Measurements from ENCODE around the gene TMEM154.

TMEM154 gene

GRCh38 chr4:152689615-152690501, 10.1 kb upstream of the TMEM154 start:
- no peaks in the 10 kb centered on the region for H3K36me3 ChIP-seq (ENCODE audit: insufficient read depth, low read length)
- H3K9me3 ChIP-seq (ENCODE audit: insufficient read depth, low read depth, low read length) = no peaks in the 10 kb centered on the region
- H3K9ac ChIP-seq (ENCODE audit: low read depth, low read length, poor library complexity, severe bottlenecking) = no peak overlapping the region
- no peak overlapping the region for H3K4me2 ChIP-seq (ENCODE audit: low read depth, low read length, poor library complexity, severe bottlenecking)
- H3F3A ChIP-seq (ENCODE audit: low read depth) = no peaks in the 10 kb centered on the region
- H3K9me2 ChIP-seq (replicated peaks; ENCODE audit: low read depth, low read length) = no peaks in the 10 kb centered on the region
- no peaks in the 10 kb centered on the region for H4K20me1 ChIP-seq (ENCODE audit: insufficient read depth, low read length, poor library complexity, severe bottlenecking)
- H3K4me3 ChIP-seq (ENCODE audit: low read length, poor library complexity, severe bottlenecking) = no peak overlapping the region
- no peaks in the 10 kb centered on the region for H3K4me1 ChIP-seq (ENCODE audit: insufficient read depth, low read length, poor library complexity, severe bottlenecking)
- H3K27me3 ChIP-seq (ENCODE audit: insufficient read depth, low read length, poor library complexity, severe bottlenecking) = no peaks in the 10 kb centered on the region
- H3K79me2 ChIP-seq (ENCODE audit: insufficient read depth, low read length) = no peaks in the 10 kb centered on the region
- H2AFZ ChIP-seq (ENCODE audit: low read length) = 0 out of 2 replicates have a peak overlapping the region, but pooled peaks have one; percentile 23
- TF ChIP-seq EZH2phosphoT487 (IDR thresholded peaks at IDR 0.05; ENCODE audit: borderline replicate concordance) (no peak), CTCF (conservative IDR thresholded peaks at IDR 0.05; ENCODE audit: low read length) (no peak)

GRCh38 chr4:152687974-152688599, 8.3 kb upstream of the TMEM154 start:
- H2AFZ ChIP-seq (ENCODE audit: low read length) = no peak overlapping the region
- no peaks in the 10 kb centered on the region for H3K4me1 ChIP-seq (ENCODE audit: insufficient read depth, low read length, poor library complexity, severe bottlenecking)
- no peaks in the 10 kb centered on the region for H3K9me2 ChIP-seq (replicated peaks; ENCODE audit: low read depth, low read length)
- H4K20me1 ChIP-seq (ENCODE audit: insufficient read depth, low read length, poor library complexity, severe bottlenecking) = no peaks in the 10 kb centered on the region
- H3K9me3 ChIP-seq (ENCODE audit: insufficient read depth, low read depth, low read length) = no peaks in the 10 kb centered on the region
- no peak overlapping the region for H3K4me2 ChIP-seq (ENCODE audit: low read depth, low read length, poor library complexity, severe bottlenecking)
- no peaks in the 10 kb centered on the region for H3K27me3 ChIP-seq (ENCODE audit: insufficient read depth, low read length, poor library complexity, severe bottlenecking)
- H3K9ac ChIP-seq (ENCODE audit: low read depth, low read length, poor library complexity, severe bottlenecking) = no peak overlapping the region
- H3K79me2 ChIP-seq (ENCODE audit: insufficient read depth, low read length) = no peaks in the 10 kb centered on the region
- H3K36me3 ChIP-seq (ENCODE audit: insufficient read depth, low read length) = no peaks in the 10 kb centered on the region
- H3F3A ChIP-seq (ENCODE audit: low read depth) = no peaks in the 10 kb centered on the region
- TF ChIP-seq EZH2phosphoT487 (IDR thresholded peaks at IDR 0.05; ENCODE audit: borderline replicate concordance) (no peak), CTCF (conservative IDR thresholded peaks at IDR 0.05; ENCODE audit: low read length) (no peak)
- H3K4me3 ChIP-seq (ENCODE audit: low read length, poor library complexity, severe bottlenecking) = no peak overlapping the region

- H3K27me3 ChIP-seq (ENCODE audit: insufficient read depth, low read length, poor library complexity, severe bottlenecking) = no peaks in the 10 kb centered on the region
- no peaks in the 10 kb centered on the region for H3K79me2 ChIP-seq (ENCODE audit: insufficient read depth, low read length)
- no peaks in the 10 kb centered on the region for H3K36me3 ChIP-seq (ENCODE audit: insufficient read depth, low read length)
- H3K9me3 ChIP-seq (ENCODE audit: insufficient read depth, low read depth, low read length) = no peaks in the 10 kb centered on the region
- H3K4me2 ChIP-seq (ENCODE audit: low read depth, low read length, poor library complexity, severe bottlenecking) = no peak overlapping the region
- TF ChIP-seq CTCF (conservative IDR thresholded peaks at IDR 0.05; ENCODE audit: low read length) = no peak
- TF ChIP-seq EZH2phosphoT487 (IDR thresholded peaks at IDR 0.05; ENCODE audit: borderline replicate concordance) = no peak
- H3K4me3 ChIP-seq (ENCODE audit: low read length, poor library complexity, severe bottlenecking) = no peak overlapping the region
- H3K9ac ChIP-seq (ENCODE audit: low read depth, low read length, poor library complexity, severe bottlenecking) = no peak overlapping the region
- H3F3A ChIP-seq (ENCODE audit: low read depth) = no peaks in the 10 kb centered on the region
- H3K4me1 ChIP-seq (ENCODE audit: insufficient read depth, low read length, poor library complexity, severe bottlenecking) = peaks cover 11% of the 10 kb centered on the region
- no peaks in the 10 kb centered on the region for H4K20me1 ChIP-seq (ENCODE audit: insufficient read depth, low read length, poor library complexity, severe bottlenecking)
- no peaks in the 10 kb centered on the region for H3K9me2 ChIP-seq (replicated peaks; ENCODE audit: low read depth, low read length)
- H2AFZ ChIP-seq (ENCODE audit: low read length) = no peak overlapping the region
Observed at GRCh38 chr4:152686452-152687013, 6.7 kb upstream of the TMEM154 start.
